Activated naive CD8-positive, alpha-beta T cell treated with anti-CD3 and anti-CD28 coated beads for 36 hours (primary cell): ENCODE measurements around the gene RGCC. TPM values are rescaled to one million over a fixed set of nuclear protein-coding genes. Genes with fewer than 3 reads are reported as not detected.

ENCODE experiments used
- DNase-seq: peaks from one replicate; pipeline ENCODE4 v3.0.0; 2021
- H3K27ac Mint-ChIP-seq: one replicate; pipeline ENCODE4 v1.8.0; 2022; ENCODE audit warnings: mild to moderate bottlenecking, moderate library complexity, mixed read lengths
- H3K27me3 Mint-ChIP-seq: one replicate; pipeline ENCODE4 v1.8.0; 2022; ENCODE audit warnings: mild to moderate bottlenecking, mixed read lengths
- H3K36me3 Mint-ChIP-seq: one replicate; pipeline ENCODE4 v1.8.0; 2021; ENCODE audit warnings: mild to moderate bottlenecking, mixed read lengths
- H3K4me1 Mint-ChIP-seq: one replicate; pipeline ENCODE4 v1.8.0; 2021; ENCODE audit warnings: mixed read lengths
- H3K4me3 Mint-ChIP-seq: one replicate; pipeline ENCODE4 v1.8.0; 2022; ENCODE audit warnings: mild to moderate bottlenecking, moderate library complexity, mixed read lengths
- H3K9me3 Mint-ChIP-seq: one replicate; pipeline ENCODE4 v1.8.0; 2022; ENCODE audit warnings: mixed read lengths
- total RNA-seq, 2 experiments: library from RNA; stranded (reverse); gene quantifications; one replicate each; pipeline ENCODE4 v1.2.3, GENCODE V29; 2021

The RGCC gene
- total RNA-seq, 2 experiments from 2014 or later: 111 to 117 TPM

DNA sequence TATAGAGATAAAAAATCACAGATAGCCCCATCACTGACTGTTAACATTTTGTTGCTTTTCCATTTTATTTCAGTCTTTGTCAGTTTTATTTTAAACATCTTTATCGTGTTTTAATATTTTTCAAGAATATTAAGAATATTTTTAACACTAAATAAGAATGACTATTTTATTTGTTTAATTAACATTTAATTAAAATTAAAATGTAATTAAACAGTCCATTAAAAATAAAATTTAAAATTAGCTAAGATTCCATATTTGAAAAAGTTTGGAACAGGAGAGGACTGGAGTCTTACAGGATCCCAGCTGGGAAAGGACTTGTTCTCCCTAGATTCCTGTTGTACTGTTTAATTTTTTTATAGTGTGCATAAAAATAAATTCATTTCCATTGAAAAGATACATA, 54.5 kb downstream of the RGCC start:
- Mint-ChIP-seq H3K9me3 (peaks cover 3% of the 10 kb centered on the region), H3K27me3 (no peaks in the 10 kb centered on the region), H3K4me3 (no peak overlapping the region), H3K36me3 (no peaks in the 10 kb centered on the region), H3K4me1 (no peaks in the 10 kb centered on the region), H3K27ac (no peak overlapping the region)
- DNase-seq: no peak

DNA sequence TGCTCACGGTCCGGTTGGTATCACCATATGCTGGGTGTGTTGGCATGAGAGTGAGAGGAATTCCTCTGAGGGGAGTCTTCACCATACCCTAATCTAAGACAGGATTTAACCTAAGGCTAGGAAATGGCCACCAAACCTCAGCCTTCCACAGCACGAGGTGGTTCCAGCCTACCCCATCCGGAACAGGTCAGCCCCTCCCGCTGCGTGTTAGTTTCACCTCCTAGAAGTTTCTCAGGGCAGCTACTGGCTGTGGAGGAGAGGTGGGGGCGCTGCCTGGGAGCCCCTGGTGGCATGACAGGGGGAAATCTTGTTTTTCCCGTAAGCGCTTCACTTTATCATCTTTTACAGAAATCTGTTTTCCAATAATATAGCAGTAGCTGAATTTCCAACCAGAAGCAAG, 55.1 kb downstream of the RGCC start:
- H3K4me3 Mint-ChIP-seq: no peak overlapping the region
- no peaks in the 10 kb centered on the region for H3K36me3 Mint-ChIP-seq
- H3K27ac Mint-ChIP-seq: no peak overlapping the region
- H3K27me3 Mint-ChIP-seq: no peaks in the 10 kb centered on the region
- H3K9me3 Mint-ChIP-seq: peaks cover 1% of the 10 kb centered on the region
- no peaks in the 10 kb centered on the region for H3K4me1 Mint-ChIP-seq
- DNase-seq: no peak

- H3K4me3 Mint-ChIP-seq: no peak overlapping the region
- H3K27me3 Mint-ChIP-seq: no peaks in the 10 kb centered on the region
- H3K27ac Mint-ChIP-seq: no peak overlapping the region
- no peaks in the 10 kb centered on the region for H3K36me3 Mint-ChIP-seq
- no peaks in the 10 kb centered on the region for H3K4me1 Mint-ChIP-seq
- DNase-seq: no peak
- peaks cover 1% of the 10 kb centered on the region for H3K9me3 Mint-ChIP-seq
Observed at GRCh38 chr13:41513600-41513999, 56.2 kb downstream of the RGCC start.

GRCh38 chr13:41514853-41515395, 57.6 kb downstream of the RGCC start:
- H3K4me1 Mint-ChIP-seq: no peaks in the 10 kb centered on the region
- H3K36me3 Mint-ChIP-seq: no peaks in the 10 kb centered on the region
- H3K4me3 Mint-ChIP-seq: no peak overlapping the region
- no peak for DNase-seq
- H3K27me3 Mint-ChIP-seq: no peaks in the 10 kb centered on the region
- peaks cover 1% of the 10 kb centered on the region for H3K9me3 Mint-ChIP-seq
- H3K27ac Mint-ChIP-seq: no peak overlapping the region

DNA sequence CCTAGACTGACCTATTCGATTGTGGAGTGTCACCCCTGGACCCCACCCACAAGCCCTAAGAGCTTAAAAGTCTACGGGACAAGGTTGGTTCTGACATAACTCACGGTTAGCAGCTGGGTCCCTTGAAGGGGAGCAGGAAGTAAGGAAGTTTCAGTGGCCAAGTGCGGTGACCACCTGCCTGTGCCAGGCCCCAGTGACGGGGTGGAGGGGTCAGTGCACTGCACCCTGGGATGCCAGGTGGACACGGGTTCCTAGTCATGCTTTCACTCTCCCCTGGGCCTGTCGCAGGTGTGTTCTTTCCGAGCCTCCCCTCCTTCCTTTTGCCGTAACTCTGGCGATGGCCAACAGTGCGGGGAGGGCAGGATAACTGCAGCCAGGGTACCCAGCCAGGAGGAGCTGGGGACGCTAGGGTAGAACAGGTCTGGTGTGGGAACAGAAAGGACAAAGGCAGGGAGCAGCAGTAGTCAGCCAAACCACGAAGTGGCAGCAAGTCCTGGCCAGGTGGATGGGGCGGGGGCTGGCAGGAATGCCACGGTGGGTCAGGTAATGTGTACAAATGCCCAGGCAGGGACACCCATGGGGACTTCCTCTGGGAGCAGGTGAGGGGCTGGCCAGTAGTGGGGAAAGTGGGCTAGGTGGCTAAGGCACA, 58.3 kb downstream of the RGCC start:
- H3K4me3 Mint-ChIP-seq: no peak overlapping the region
- H3K9me3 Mint-ChIP-seq: peaks cover 1% of the 10 kb centered on the region

GRCh38 chr13:41516166-41516565, 58.8 kb downstream of the RGCC start:
- Mint-ChIP-seq H3K27ac (no peak overlapping the region), H3K4me3 (no peak overlapping the region), H3K4me1 (no peaks in the 10 kb centered on the region), H3K27me3 (no peaks in the 10 kb centered on the region), H3K9me3 (peaks cover 1% of the 10 kb centered on the region), H3K36me3 (no peaks in the 10 kb centered on the region)
- DNase-seq: no peak

More for the DNA sequence above, 58.3 kb downstream of the RGCC start:
- Mint-ChIP-seq H3K36me3 (no peaks in the 10 kb centered on the region), H3K4me1 (no peaks in the 10 kb centered on the region), H3K27me3 (no peaks in the 10 kb centered on the region), H3K27ac (no peak overlapping the region)
- no peak for DNase-seq

GRCh38 chr13:41516760-41517159, 59.4 kb downstream of the RGCC start:
- no peak overlapping the region for H3K4me3 Mint-ChIP-seq
- no peaks in the 10 kb centered on the region for H3K9me3 Mint-ChIP-seq
- no peak for DNase-seq
- H3K4me1 Mint-ChIP-seq: no peaks in the 10 kb centered on the region
- no peaks in the 10 kb centered on the region for H3K36me3 Mint-ChIP-seq
- H3K27me3 Mint-ChIP-seq: no peaks in the 10 kb centered on the region
- H3K27ac Mint-ChIP-seq: no peak overlapping the region

DNA sequence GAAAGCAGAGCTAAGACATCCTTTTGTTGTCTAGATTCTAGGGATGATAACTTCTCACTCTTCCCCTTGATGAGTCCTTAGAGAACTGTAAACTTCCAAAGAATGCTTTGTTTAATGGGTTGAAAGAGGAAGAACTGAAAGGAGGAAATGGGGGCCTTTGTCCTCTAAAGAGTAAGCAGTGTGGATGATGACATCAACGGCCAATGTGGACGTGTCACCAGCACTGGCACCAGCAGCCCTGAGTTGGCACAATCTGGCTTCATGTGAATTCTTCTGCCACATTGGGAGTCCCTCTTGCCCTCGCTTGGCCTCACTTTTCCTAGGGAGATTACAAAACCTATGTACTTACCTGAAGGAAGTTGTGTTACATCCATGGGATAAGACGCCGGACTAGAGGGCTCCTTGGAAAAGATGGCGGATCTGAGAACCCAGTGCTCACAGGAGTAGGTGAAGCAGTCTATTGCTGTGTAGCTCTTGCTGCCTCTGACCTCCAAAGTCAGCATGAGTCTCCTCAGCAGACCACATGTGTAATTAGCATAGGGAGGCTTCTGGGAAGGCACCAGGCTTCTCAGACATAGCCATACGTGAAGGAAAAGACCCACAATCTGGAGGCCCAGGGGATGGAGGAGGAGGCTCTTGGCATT, 62.8 kb downstream of the RGCC start:
- Mint-ChIP-seq H3K9me3 (no peaks in the 10 kb centered on the region), H3K27ac (no peak overlapping the region)

More for the DNA sequence above, 62.8 kb downstream of the RGCC start:
- DNase-seq: no peak
- Mint-ChIP-seq H3K4me1 (no peaks in the 10 kb centered on the region), H3K4me3 (no peak overlapping the region), H3K27me3 (no peaks in the 10 kb centered on the region), H3K36me3 (no peaks in the 10 kb centered on the region)

Other genes starting within 250 kb of the RGCC start
- 10 to 100 TPM; 18.8 to 19.7 TPM for gene MTRF1, start 194.0 kb upstream of the RGCC start, total RNA-seq
- gene NAA16, start 146.3 kb upstream of the RGCC start, total RNA-seq: 10 to 100 TPM; 29.1 to 33.5 TPM